Astrocyte (in vitro differentiated cells and primary cell): ENCODE results near the gene BMPER. TPM values are rescaled to one million over a fixed set of nuclear protein-coding genes. Genes with fewer than 3 reads are reported as not detected.

Experiments
- DNase-seq: peaks from one replicate; pipeline ENCODE4 v3.0.0-alpha.2; 2010; ENCODE audit warnings: low read depth
- FAIRE-seq: peaks from 2 replicates; lab custom pipeline; 2011; peaks lifted over from hg19 to GRCh38; lab: Jason Lieb, UNC
- H2AFZ ChIP-seq: 2 replicates; pipeline ENCODE4 v1.6.0; 2012; ENCODE audit warnings: low read depth, low read length, inconsistent platforms
- H3K27ac ChIP-seq: 2 replicates; pipeline ENCODE4 v1.5.1; 2011; ENCODE audit warnings: low read depth, low read length, inconsistent platforms
- H3K27me3 ChIP-seq: 2 replicates; pipeline ENCODE4 v1.6.0; 2011; ENCODE audit warnings: low read length, inconsistent platforms; ENCODE audit not compliant: insufficient read depth
- H3K36me3 ChIP-seq: 2 replicates; pipeline ENCODE4 v1.5.1; 2011; ENCODE audit warnings: low read length, inconsistent platforms; ENCODE audit not compliant: insufficient read depth
- H3K4me1 ChIP-seq: 2 replicates; pipeline ENCODE4 v1.5.1; 2011; ENCODE audit warnings: low read length, inconsistent platforms; ENCODE audit not compliant: insufficient read depth
- H3K4me2 ChIP-seq: 2 replicates; pipeline ENCODE4 v1.6.0; 2012; ENCODE audit warnings: low read length, inconsistent platforms
- H3K4me3 ChIP-seq: 2 replicates; pipeline ENCODE4 v1.5.1; 2011; ENCODE audit warnings: low read depth, mild to moderate bottlenecking, low read length, inconsistent platforms; ENCODE audit not compliant: insufficient read depth
- H3K79me2 ChIP-seq: 2 replicates; pipeline ENCODE4 v1.6.0; 2012; ENCODE audit warnings: mild to moderate bottlenecking, low read length, inconsistent platforms; ENCODE audit not compliant: insufficient read depth
- H3K9ac ChIP-seq: 2 replicates; pipeline ENCODE4 v1.6.0; 2012; ENCODE audit warnings: mild to moderate bottlenecking, low read length, inconsistent platforms
- H3K9me3 ChIP-seq: 2 replicates; pipeline ENCODE4 v1.5.1; 2012; ENCODE audit warnings: low read depth, mild to moderate bottlenecking, low read length, inconsistent platforms; ENCODE audit not compliant: insufficient read depth
- H4K20me1 ChIP-seq: 2 replicates; pipeline ENCODE4 v1.6.0; 2012; ENCODE audit warnings: low read length, inconsistent platforms; ENCODE audit not compliant: insufficient read depth
- H3K27ac Mint-ChIP-seq: one replicate; pipeline ENCODE4 v1.8.0; 2021; ENCODE audit warnings: mild to moderate bottlenecking, mixed read lengths; ENCODE audit not compliant: unreplicated experiment
- H3K27me3 Mint-ChIP-seq: one replicate; pipeline ENCODE4 v1.8.0; 2021; ENCODE audit warnings: low read depth, mixed read lengths; ENCODE audit not compliant: unreplicated experiment
- H3K36me3 Mint-ChIP-seq: one replicate; pipeline ENCODE4 v1.8.0; 2021; ENCODE audit warnings: low read depth, mixed read lengths; ENCODE audit not compliant: unreplicated experiment
- H3K4me1 Mint-ChIP-seq: one replicate; pipeline ENCODE4 v1.8.0; 2021; ENCODE audit warnings: low read depth, mixed read lengths; ENCODE audit not compliant: unreplicated experiment
- H3K4me3 Mint-ChIP-seq: one replicate; pipeline ENCODE4 v1.8.0; 2021; ENCODE audit warnings: mild to moderate bottlenecking, moderate library complexity, mixed read lengths; ENCODE audit not compliant: unreplicated experiment
- H3K9me3 Mint-ChIP-seq: one replicate; pipeline ENCODE4 v1.8.0; 2021; ENCODE audit warnings: mild to moderate bottlenecking, mixed read lengths; ENCODE audit not compliant: unreplicated experiment
- CTCF ChIP-seq: IDR thresholded peaks from 2 replicates; pipeline ENCODE4 v1.5.1; 2011; ENCODE audit warnings: low read depth, mild to moderate bottlenecking, inconsistent platforms, low read length, moderate library complexity; ENCODE audit not compliant: insufficient read depth
- EZH2 ChIP-seq: IDR thresholded peaks from 2 replicates; pipeline ENCODE4 v1.6.1; 2012; ENCODE audit warnings: mild to moderate bottlenecking, low read length, inconsistent platforms; ENCODE audit not compliant: insufficient read depth
- total RNA-seq: library from RNA; stranded (reverse); gene quantifications from 2 replicates; pipeline ENCODE4 v1.2.1, GENCODE V29; 2021

The BMPER gene
- total RNA-seq, 1 donor from 2014 or later, result 4.4 TPM

GRCh38 chr7:33950047-33950714, 44.8 kb downstream of the BMPER start:
- H4K20me1 ChIP-seq, result no peaks in the 10 kb centered on the region
- no peak overlapping the region for H3K4me2 ChIP-seq
- Mint-ChIP-seq H3K4me1 (peaks cover 7% of the 10 kb centered on the region), H3K9me3 (no peaks in the 10 kb centered on the region), H3K27ac (no peak overlapping the region), H3K4me3 (no peak overlapping the region), H3K36me3 (no peaks in the 10 kb centered on the region), H3K27me3 (no peaks in the 10 kb centered on the region)
- H3K4me3 ChIP-seq, result no peak overlapping the region
- H3K4me1 ChIP-seq, result no peaks in the 10 kb centered on the region
- DNase-seq (no peak), FAIRE-seq (no peak)
- no peak overlapping the region for H3K27ac ChIP-seq
- no peaks in the 10 kb centered on the region for H3K27me3 ChIP-seq
- H3K36me3 ChIP-seq, result no peaks in the 10 kb centered on the region
- no peaks in the 10 kb centered on the region for H3K79me2 ChIP-seq
- no peaks in the 10 kb centered on the region for H3K9me3 ChIP-seq
- no peak for TF ChIP-seq CTCF
- TF ChIP-seq EZH2, result no peak
- no peak overlapping the region for H2AFZ ChIP-seq
- no peak overlapping the region for H3K9ac ChIP-seq

GRCh38 chr7:33952824-33953223, 47.5 kb downstream of the BMPER start:
- no peaks in the 10 kb centered on the region for H3K79me2 ChIP-seq
- no peak overlapping the region for H2AFZ ChIP-seq
- H4K20me1 ChIP-seq, result no peaks in the 10 kb centered on the region
- H3K4me2 ChIP-seq, result no peak overlapping the region
- Mint-ChIP-seq H3K9me3 (no peaks in the 10 kb centered on the region), H3K27ac (no peak overlapping the region), H3K4me1 (peaks cover 7% of the 10 kb centered on the region), H3K4me3 (no peak overlapping the region), H3K27me3 (no peaks in the 10 kb centered on the region), H3K36me3 (no peaks in the 10 kb centered on the region)
- no peak overlapping the region for H3K9ac ChIP-seq
- H3K36me3 ChIP-seq, result no peaks in the 10 kb centered on the region
- H3K4me1 ChIP-seq, result no peaks in the 10 kb centered on the region
- H3K4me3 ChIP-seq, result no peak overlapping the region
- no peaks in the 10 kb centered on the region for H3K9me3 ChIP-seq
- H3K27me3 ChIP-seq, result no peaks in the 10 kb centered on the region
- no peak overlapping the region for H3K27ac ChIP-seq
- TF ChIP-seq CTCF (no peak), EZH2 (no peak)
- FAIRE-seq (no peak), DNase-seq (peak; percentile 66)

- no peak overlapping the region for H3K4me3 ChIP-seq
- H3K9me3 Mint-ChIP-seq, result no peaks in the 10 kb centered on the region
- H3K9ac ChIP-seq, result no peak overlapping the region
- no peaks in the 10 kb centered on the region for H3K4me1 Mint-ChIP-seq
- peaks cover 2% of the 10 kb centered on the region for H3K36me3 Mint-ChIP-seq
- H2AFZ ChIP-seq, result no peak overlapping the region
- H3K4me2 ChIP-seq, result no peak overlapping the region
- H3K27ac ChIP-seq, result no peak overlapping the region
- H3K4me3 Mint-ChIP-seq, result no peak overlapping the region
- no peaks in the 10 kb centered on the region for H3K27me3 ChIP-seq
- no peaks in the 10 kb centered on the region for H3K79me2 ChIP-seq
- H3K36me3 ChIP-seq, result no peaks in the 10 kb centered on the region
- no peaks in the 10 kb centered on the region for H4K20me1 ChIP-seq
- FAIRE-seq (peak; percentile 29), DNase-seq (no peak)
- peaks cover 4% of the 10 kb centered on the region for H3K27me3 Mint-ChIP-seq
- no peaks in the 10 kb centered on the region for H3K9me3 ChIP-seq
- no peaks in the 10 kb centered on the region for H3K4me1 ChIP-seq
- TF ChIP-seq CTCF (no peak), EZH2 (no peak)
- H3K27ac Mint-ChIP-seq, result no peak overlapping the region
Measured at GRCh38 chr7:33958104-33958503, 52.8 kb downstream of the BMPER start.
